Esophagus squamous epithelium (tissue), 5 donors: ENCODE results near the gene CDC27. TPM values are rescaled to one million over a fixed set of nuclear protein-coding genes. Genes with fewer than 3 reads are reported as not detected.

Experiments
- DNase-seq: peaks from one replicate; lab custom pipeline; 2025; lab: John Stamatoyannopoulos, UW
- H3K27ac ChIP-seq, 4 donors: fragments of 200-600 bp; sonication (generic); one replicate each; pipeline ENCODE4 v1.5.1; 2016 to 2019; ENCODE audit warnings: mild to moderate bottlenecking in 1 of 4
- H3K27me3 ChIP-seq, 4 donors: fragments of 200-600 bp; sonication (generic); 1 replicate in 3 of 4; 2 replicates in 1 of 4; pipeline versions ENCODE4 v1.5.1 to v1.6.0; 2017 to 2021; ENCODE audit warnings: antibody characterized with exemption in 1 of 4
- H3K36me3 ChIP-seq, 3 donors: fragments of 200-600 bp; sonication (generic); one replicate each; pipeline ENCODE4 v1.5.1; 2016 to 2019
- H3K4me1 ChIP-seq, 3 donors: fragments of 200-600 bp; sonication (generic); one replicate each; pipeline ENCODE4 v1.5.1; 2017 to 2019
- H3K4me3 ChIP-seq, 4 donors: fragments of 200-600 bp; sonication (generic); 1 replicate in 3 of 4; 2 replicates in 1 of 4; pipeline ENCODE4 v1.5.1; 2016 to 2019; ENCODE audit warnings: mild to moderate bottlenecking in 2 of 4, moderate library complexity in 1 of 4
- H3K9me3 ChIP-seq, 3 donors: fragments of 200-600 bp; sonication (generic); one replicate each; pipeline ENCODE4 v1.5.1; 2016 to 2019
- POLR2A ChIP-seq, 4 donors: fragments of 450-650 bp; IDR thresholded peaks; one replicate each; pipeline ENCODE4 v1.6.1; 2017; ENCODE audit warnings: antibody characterized with exemption in 4 of 4, mild to moderate bottlenecking in 4 of 4, moderate library complexity in 3 of 4
- WGBS, 2 donors: methylation state at CpG; one replicate each; pipeline ENCODE4 v1.1.5; 2018; 5-methylcytosine and 5-hydroxymethylcytosine counted together
- intact Hi-C: fragments of 100-400 bp; cut with DNase I; formaldehyde crosslinking; loops from one replicate; pipeline ENCODE4 v1.15.0; 2022
- total RNA-seq, 4 donors: library from RNA; depleted of rRNA; stranded (reverse); fragments of >200 nt; gene quantifications; one replicate each; pipeline ENCODE4 v1.1.0, GENCODE V29; 2016
- TF ChIP-seq, protein P1 (sequence below), 6 experiments: fragments of 450-650 bp in 4 of 6; fragments of 200-600 bp in 2 of 6; sonication (generic) in 2 of 6; IDR thresholded peaks; one replicate each; pipeline ENCODE4 v1.5.1; 2016 to 2019; ENCODE audit warnings: antibody characterized with exemption in 6 of 6, mild to moderate bottlenecking in 4 of 6, moderate library complexity in 4 of 6
- donor health status: DM: yes; HTN: yes; CAD: no.

The CDC27 gene, protein sequence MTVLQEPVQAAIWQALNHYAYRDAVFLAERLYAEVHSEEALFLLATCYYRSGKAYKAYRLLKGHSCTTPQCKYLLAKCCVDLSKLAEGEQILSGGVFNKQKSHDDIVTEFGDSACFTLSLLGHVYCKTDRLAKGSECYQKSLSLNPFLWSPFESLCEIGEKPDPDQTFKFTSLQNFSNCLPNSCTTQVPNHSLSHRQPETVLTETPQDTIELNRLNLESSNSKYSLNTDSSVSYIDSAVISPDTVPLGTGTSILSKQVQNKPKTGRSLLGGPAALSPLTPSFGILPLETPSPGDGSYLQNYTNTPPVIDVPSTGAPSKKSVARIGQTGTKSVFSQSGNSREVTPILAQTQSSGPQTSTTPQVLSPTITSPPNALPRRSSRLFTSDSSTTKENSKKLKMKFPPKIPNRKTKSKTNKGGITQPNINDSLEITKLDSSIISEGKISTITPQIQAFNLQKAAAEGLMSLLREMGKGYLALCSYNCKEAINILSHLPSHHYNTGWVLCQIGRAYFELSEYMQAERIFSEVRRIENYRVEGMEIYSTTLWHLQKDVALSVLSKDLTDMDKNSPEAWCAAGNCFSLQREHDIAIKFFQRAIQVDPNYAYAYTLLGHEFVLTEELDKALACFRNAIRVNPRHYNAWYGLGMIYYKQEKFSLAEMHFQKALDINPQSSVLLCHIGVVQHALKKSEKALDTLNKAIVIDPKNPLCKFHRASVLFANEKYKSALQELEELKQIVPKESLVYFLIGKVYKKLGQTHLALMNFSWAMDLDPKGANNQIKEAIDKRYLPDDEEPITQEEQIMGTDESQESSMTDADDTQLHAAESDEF
- 10 to 100 TPM; 26.4 to 45.9 (median 38.3) TPM for total RNA-seq

DNA sequence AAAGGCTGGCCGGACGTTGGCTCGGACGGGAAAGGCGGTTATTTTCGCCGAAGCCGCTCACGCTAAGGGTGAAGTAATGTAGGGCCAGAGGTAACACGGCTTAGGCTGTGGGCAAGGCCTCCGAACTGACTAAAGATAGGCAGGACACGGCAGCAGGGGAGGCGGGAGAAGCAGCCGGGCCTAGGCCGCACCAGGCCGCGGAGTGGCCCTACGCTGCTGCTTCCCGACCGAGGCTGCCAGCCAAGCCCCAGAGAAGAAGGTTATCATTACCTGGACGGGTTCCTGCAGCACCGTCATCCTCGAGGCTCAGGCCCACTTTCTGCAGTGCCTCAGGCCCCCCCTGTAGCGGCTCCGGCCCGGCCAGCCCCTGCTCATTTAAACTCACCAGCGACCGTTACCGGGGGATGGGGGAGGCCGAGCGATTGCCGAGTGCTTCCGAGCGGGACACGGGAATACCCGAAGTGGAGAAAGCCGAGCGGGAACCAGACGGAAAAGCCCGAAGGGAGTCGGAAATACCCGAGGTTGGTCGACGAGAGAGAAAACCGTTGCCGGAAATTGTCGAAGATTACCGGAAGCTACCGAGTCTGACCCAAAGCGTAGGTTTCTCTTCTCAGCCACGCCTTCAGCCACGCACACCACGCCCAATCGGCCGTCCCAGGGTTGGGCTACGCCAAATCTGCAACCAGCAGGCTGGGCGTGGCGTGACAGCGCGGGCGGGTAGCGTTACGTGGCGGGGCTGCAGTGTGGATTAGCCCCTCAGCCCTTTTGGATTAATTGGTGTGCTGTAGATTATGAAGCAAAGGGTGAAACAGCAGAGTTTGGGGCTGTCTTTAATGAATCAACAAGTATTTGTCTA is at the start of gene CDC27:
Gene CDC27 (minus strand): TSS at position 420 of the 856 bp plus-strand sequence. CDS start 123 bp downstream, at position 297.
- DNase-seq: peak; percentile 81
- Histone ChIP-seq H3K9me3 (no peaks in the 10 kb centered on the region), H3K27me3 (no peaks in the 10 kb centered on the region), H3K4me3 (peak within 1 kb of the TSS; percentile 68 to 93 (median 80)), H3K4me1 (peaks cover 4 to 50% (median 19%) of the 10 kb centered on the region in 3 donors), H3K27ac (peak within 1 kb of the TSS; percentile 89 to 98 (median 96)), H3K36me3 (no peaks in the 10 kb centered on the region)
- WGBS, 2 donors: 0 to 2% methylated on average over 20 to 29 of the region's 64 CpGs
- TF ChIP-seq, protein P1, sequence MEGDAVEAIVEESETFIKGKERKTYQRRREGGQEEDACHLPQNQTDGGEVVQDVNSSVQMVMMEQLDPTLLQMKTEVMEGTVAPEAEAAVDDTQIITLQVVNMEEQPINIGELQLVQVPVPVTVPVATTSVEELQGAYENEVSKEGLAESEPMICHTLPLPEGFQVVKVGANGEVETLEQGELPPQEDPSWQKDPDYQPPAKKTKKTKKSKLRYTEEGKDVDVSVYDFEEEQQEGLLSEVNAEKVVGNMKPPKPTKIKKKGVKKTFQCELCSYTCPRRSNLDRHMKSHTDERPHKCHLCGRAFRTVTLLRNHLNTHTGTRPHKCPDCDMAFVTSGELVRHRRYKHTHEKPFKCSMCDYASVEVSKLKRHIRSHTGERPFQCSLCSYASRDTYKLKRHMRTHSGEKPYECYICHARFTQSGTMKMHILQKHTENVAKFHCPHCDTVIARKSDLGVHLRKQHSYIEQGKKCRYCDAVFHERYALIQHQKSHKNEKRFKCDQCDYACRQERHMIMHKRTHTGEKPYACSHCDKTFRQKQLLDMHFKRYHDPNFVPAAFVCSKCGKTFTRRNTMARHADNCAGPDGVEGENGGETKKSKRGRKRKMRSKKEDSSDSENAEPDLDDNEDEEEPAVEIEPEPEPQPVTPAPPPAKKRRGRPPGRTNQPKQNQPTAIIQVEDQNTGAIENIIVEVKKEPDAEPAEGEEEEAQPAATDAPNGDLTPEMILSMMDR (IDR thresholded peaks at IDR 0.05): peak in 1 of 6 experiments; percentile 4
- TF ChIP-seq POLR2A (IDR thresholded peaks at IDR 0.05): peak in 2 of 4 donors; percentile 20 to 67
- intact Hi-C loops: no loop called here

DNA sequence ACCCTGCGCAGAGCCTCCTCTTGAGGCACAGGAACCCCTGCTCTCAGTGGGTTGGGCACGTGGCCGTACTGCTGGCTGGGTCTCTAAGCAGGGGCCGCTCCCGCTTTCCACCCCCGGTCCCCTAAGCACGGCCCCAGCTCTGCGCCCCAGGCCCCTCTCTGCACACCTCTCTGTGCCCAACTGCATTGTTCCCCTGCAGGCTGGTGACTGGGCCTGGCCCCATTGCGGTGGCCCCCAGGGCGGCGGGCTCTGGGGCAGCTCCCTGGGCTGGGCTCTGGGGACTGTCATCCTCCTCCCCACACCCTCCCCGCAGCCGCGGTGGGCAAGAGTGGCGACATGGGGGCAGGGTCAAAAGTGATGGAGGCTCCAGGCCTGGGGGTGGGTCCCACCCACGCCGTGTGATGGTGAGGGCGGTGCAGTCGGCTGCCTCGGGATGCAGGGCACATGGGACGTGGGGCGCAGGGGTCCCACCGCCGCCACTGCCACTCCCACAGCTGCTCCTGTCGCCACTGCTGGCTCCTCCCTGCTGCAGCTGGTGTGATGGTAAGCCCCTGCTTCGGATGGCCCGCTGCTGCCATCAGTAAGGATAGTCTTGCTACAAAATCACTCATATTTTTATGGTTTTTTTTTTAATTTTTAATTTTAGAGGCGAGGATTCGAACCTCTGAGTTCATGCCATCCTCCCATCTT is 49.4 kb upstream of the CDC27 start:
- intact Hi-C loops: no loop called here
- 88 to 89% methylated on average over 13 of the region's 29 CpGs for WGBS, 2 donors
- DNase-seq: no peak
- H3K36me3 ChIP-seq: no peaks in the 10 kb centered on the region
- no peaks in the 10 kb centered on the region for H3K27me3 ChIP-seq
- TF ChIP-seq, protein P1 (IDR thresholded peaks at IDR 0.05): no peak
- TF ChIP-seq POLR2A (IDR thresholded peaks at IDR 0.05): no peak
- H3K27ac ChIP-seq: no peak overlapping the region
- no peak overlapping the region for H3K4me3 ChIP-seq
- H3K9me3 ChIP-seq: no peaks in the 10 kb centered on the region
- H3K4me1 ChIP-seq: peaks cover 0 to 17% (median 17%) of the 10 kb centered on the region in 3 donors

DNA sequence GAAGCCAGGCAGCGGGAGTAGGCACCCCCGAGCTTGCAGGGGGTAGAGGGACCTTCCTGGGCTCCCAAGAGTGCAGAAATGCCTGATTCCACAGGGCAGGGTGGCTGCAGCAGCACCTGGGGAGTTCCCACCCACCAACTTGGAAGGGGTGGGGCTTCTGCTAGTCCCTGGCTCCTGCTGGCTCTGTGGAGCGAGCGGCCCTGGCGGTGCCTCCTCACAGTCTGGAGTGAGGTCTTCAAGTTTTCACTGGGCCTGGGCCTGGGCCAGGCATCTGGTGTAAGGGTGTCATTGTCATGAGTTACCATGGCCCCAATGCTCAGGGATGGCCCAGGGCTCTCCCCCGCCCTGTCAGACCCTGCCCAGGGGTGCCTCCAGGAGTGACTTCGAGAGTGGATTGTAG is 48.7 kb upstream of the CDC27 start:
- no peak for DNase-seq
- H3K4me3 ChIP-seq: no peak overlapping the region
- no peaks in the 10 kb centered on the region for H3K9me3 ChIP-seq
- 100% methylated on average over 2 to 3 of the region's 7 CpGs for WGBS, 2 donors
- H3K27me3 ChIP-seq: no peaks in the 10 kb centered on the region
- TF ChIP-seq POLR2A (IDR thresholded peaks at IDR 0.05): no peak
- TF ChIP-seq, protein P1 (IDR thresholded peaks at IDR 0.05): no peak
- no peaks in the 10 kb centered on the region for H3K36me3 ChIP-seq
- no peak overlapping the region for H3K27ac ChIP-seq
- intact Hi-C loops: no loop called here
- peaks cover 0 to 17% (median 17%) of the 10 kb centered on the region in 3 donors for H3K4me1 ChIP-seq

DNA sequence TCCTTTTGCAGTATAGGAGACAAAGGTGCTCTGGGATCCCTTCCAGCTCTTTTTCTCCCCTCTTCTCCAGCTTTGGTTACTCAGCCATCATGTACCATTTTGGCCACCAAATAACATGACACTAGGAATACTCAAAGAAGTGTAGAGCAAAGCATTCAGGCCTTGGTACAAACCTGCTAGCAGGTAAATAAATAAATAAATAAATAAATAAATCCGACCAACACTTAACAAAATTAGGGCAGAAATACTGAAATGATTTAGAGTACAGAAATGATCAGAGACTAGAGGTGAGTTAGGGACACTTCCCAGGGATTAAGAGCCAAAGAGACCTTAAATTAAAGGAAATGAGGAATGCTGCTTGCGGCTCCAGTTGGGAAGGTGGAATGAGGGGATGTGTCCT is 46.8 kb upstream of the CDC27 start:
- Histone ChIP-seq H3K9me3 (no peaks in the 10 kb centered on the region), H3K4me3 (no peak overlapping the region), H3K36me3 (no peaks in the 10 kb centered on the region), H3K4me1 (peaks cover 0 to 17% (median 16%) of the 10 kb centered on the region in 3 donors), H3K27ac (no peak overlapping the region), H3K27me3 (no peaks in the 10 kb centered on the region)
- 94 to 98% methylated on average over 2 of the region's 2 CpGs for WGBS, 2 donors
- intact Hi-C loops: no loop called here
- no peak for TF ChIP-seq POLR2A (IDR thresholded peaks at IDR 0.05)
- TF ChIP-seq, protein P1 (IDR thresholded peaks at IDR 0.05): no peak
- DNase-seq: no peak
